CD4-positive, alpha-beta T cell (primary cell): ENCODE results near the gene ADGRG2. TPM values are rescaled to one million over a fixed set of nuclear protein-coding genes. Genes with fewer than 3 reads are reported as not detected.

Experiments
- ATAC-seq: fragments of 200-7000 bp; cut with Tn5 transposase; one replicate; pipeline ENCODE4 v1.10.0; 2022; ENCODE audit warnings: mild to moderate bottlenecking; ENCODE audit not compliant: poor library complexity
- CTCF ChIA-PET: fragments of 350-600 bp; sonication (Branson Sonifier 250); formaldehyde crosslinking; loops from one replicate; lab custom pipeline; 2021; ENCODE audit warnings: antibody characterized with exemption, inconsistent platforms; lab: Charles Lee
- POLR2A ChIA-PET: fragments of 350-600 bp; sonication (Branson Sonifier 250); formaldehyde crosslinking; loops from one replicate; lab custom pipeline; 2021; ENCODE audit warnings: antibody characterized with exemption, inconsistent platforms; lab: Charles Lee
- DNase-seq, 14 experiments: peaks; one replicate each; pipeline ENCODE4 v3.0.0-alpha.2; 2013 to 2020; ENCODE audit warnings: mixed read lengths in 2 of 14
- H3K27ac ChIP-seq, 2 donors: one replicate each; pipeline versions ENCODE4 v1.5.1 to v1.7.0; 2013; ENCODE audit warnings: low read length in 2 of 2, low read depth in 1 of 2, mild to moderate bottlenecking in 1 of 2
- H3K27me3 ChIP-seq, 2 experiments: 1 replicate in 1 of 2; 2 replicates in 1 of 2; pipeline versions ENCODE4 v1.6.1 to v1.7.0; 2013; ENCODE audit warnings: low read length in 2 of 2, control low read depth in 1 of 2, mild to moderate bottlenecking in 1 of 2, moderate library complexity in 1 of 2; ENCODE audit not compliant: insufficient read depth in 2 of 2, control insufficient read depth in 1 of 2
- H3K36me3 ChIP-seq: one replicate; pipeline ENCODE4 v1.6.1; 2013; ENCODE audit warnings: low read length, control low read depth; ENCODE audit not compliant: insufficient read depth
- H3K4me1 ChIP-seq: one replicate; pipeline ENCODE4 v1.6.1; 2013; ENCODE audit warnings: low read length, control low read depth; ENCODE audit not compliant: insufficient read depth
- H3K4me3 ChIP-seq: one replicate; pipeline ENCODE4 v1.5.1; 2013; ENCODE audit warnings: mild to moderate bottlenecking, low read length, moderate library complexity
- H3K9me3 ChIP-seq, 2 experiments: 1 replicate in 1 of 2; 2 replicates in 1 of 2; pipeline versions ENCODE4 v1.6.1 to v1.7.0; 2013; ENCODE audit warnings: low read length in 2 of 2, mild to moderate bottlenecking in 2 of 2, control low read depth in 1 of 2, moderate library complexity in 1 of 2; ENCODE audit not compliant: control insufficient read depth in 1 of 2, insufficient read depth in 1 of 2
- H3K27ac Mint-ChIP-seq: one replicate; pipeline ENCODE4 v1.8.0; 2020; ENCODE audit warnings: mixed read lengths
- H3K27me3 Mint-ChIP-seq: one replicate; pipeline ENCODE4 v1.8.0; 2021; ENCODE audit warnings: mixed read lengths
- H3K36me3 Mint-ChIP-seq: one replicate; pipeline ENCODE4 v1.8.0; 2021; ENCODE audit warnings: low read depth, mixed read lengths
- H3K4me1 Mint-ChIP-seq: one replicate; pipeline ENCODE4 v1.8.0; 2021; ENCODE audit warnings: low read depth, mixed read lengths
- H3K4me3 Mint-ChIP-seq: one replicate; pipeline ENCODE4 v1.8.0; 2020; ENCODE audit warnings: mild to moderate bottlenecking, mixed read lengths
- H3K9me3 Mint-ChIP-seq: one replicate; pipeline ENCODE4 v1.8.0; 2020; ENCODE audit warnings: mixed read lengths
- intact Hi-C, 2 experiments: fragments of 100-400 bp; cut with DNase I in 1 of 2; cut with micrococcal nuclease in 1 of 2; formaldehyde crosslinking; loops; one replicate each; pipeline versions ENCODE4 v1.15.1 to v1.9.0; 2023 to 2025; cut with DNase I, micrococcal nuclease
- polyA plus RNA-seq, 2 donors: library from polyadenylated mRNA; unstranded; fragments of 120-200 nt; gene quantifications; one replicate each; pipeline ENCODE4 v1.2.1, GENCODE V29; 2013
- total RNA-seq, 174 experiments: library from RNA in 2 of 174; stranded (reverse) in 2 of 174; gene quantifications; one replicate each; pipeline ENCODE4 v1.2.3 and lab custom pipeline; 2021 to 2026
- TF ChIP-seq, protein P1 (sequence below): fragments of 200-600 bp; IDR thresholded peaks from one replicate; pipeline ENCODE4 v1.8.0; 2022; ENCODE audit warnings: antibody characterized with exemption, mild to moderate bottlenecking

The ADGRG2 gene, protein sequence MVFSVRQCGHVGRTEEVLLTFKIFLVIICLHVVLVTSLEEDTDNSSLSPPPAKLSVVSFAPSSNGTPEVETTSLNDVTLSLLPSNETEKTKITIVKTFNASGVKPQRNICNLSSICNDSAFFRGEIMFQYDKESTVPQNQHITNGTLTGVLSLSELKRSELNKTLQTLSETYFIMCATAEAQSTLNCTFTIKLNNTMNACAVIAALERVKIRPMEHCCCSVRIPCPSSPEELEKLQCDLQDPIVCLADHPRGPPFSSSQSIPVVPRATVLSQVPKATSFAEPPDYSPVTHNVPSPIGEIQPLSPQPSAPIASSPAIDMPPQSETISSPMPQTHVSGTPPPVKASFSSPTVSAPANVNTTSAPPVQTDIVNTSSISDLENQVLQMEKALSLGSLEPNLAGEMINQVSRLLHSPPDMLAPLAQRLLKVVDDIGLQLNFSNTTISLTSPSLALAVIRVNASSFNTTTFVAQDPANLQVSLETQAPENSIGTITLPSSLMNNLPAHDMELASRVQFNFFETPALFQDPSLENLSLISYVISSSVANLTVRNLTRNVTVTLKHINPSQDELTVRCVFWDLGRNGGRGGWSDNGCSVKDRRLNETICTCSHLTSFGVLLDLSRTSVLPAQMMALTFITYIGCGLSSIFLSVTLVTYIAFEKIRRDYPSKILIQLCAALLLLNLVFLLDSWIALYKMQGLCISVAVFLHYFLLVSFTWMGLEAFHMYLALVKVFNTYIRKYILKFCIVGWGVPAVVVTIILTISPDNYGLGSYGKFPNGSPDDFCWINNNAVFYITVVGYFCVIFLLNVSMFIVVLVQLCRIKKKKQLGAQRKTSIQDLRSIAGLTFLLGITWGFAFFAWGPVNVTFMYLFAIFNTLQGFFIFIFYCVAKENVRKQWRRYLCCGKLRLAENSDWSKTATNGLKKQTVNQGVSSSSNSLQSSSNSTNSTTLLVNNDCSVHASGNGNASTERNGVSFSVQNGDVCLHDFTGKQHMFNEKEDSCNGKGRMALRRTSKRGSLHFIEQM
- total RNA-seq (not detected), total RNA-seq (lab: John Stamatoyannopoulos, UW) (0 to 0.26 (median 0) reads per million in 172 experiments)
- 0.04 TPM for polyA plus RNA-seq (2013, experiment 1 of 2)
- polyA plus RNA-seq (2013, experiment 2 of 2): 0.46 TPM

DNA sequence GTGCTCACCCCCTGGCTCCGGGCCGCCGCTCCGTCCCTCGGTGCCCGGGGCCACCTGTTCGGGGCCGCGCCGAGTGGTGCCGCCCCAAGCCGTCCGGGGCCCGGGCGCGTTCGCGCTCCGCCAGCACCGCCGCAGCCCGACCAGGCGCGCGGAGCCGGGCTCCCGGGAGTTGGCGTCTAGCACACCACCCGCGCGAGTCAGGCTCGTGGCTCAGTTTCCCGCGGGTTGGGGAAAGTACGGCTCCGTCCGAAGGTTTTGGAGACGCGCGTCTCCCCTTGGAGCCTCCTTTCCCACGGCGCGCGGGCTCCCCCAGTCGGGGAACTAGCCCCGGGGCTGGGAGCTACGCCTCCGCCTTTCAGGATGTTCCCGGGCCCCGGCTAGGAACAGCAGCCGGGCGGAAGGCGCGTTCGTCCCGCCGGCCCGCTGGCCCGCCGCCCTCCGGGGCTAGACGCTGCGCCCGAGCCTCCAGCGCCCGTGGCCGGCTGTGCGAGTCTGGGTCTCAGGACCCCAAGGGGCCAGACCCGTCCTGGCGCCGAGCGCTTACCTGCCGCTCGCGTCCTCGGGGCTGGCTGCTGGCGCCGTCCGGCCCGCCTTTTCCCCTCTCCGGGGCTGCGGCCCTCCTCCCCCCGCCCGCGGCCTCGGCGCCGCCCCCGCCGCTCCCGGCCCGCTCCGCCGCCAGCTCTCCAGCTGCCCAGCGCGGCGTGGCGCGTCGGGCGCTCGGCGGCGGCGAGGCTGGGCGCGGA is at the start of gene ADGRG2:
Gene ADGRG2, minus strand, starts transcription at position 571 of the 743 bp plus-strand sequence. CDS start 53,634 bp downstream, outside the sequence.
- Mint-ChIP-seq H3K9me3 (no peaks in the 10 kb centered on the region), H3K36me3 (no peaks in the 10 kb centered on the region), H3K27me3 (peaks cover 50% of the 10 kb centered on the region), H3K27ac (no peak within 1 kb of the TSS), H3K4me3 (no peak within 1 kb of the TSS), H3K4me1 (no peaks in the 10 kb centered on the region)
- H3K27me3 ChIP-seq: peaks cover 10 to 22% of the 10 kb centered on the region in 2 experiments
- DNase-seq: no peak
- no peaks in the 10 kb centered on the region for H3K36me3 ChIP-seq
- H3K27ac ChIP-seq: no peak within 1 kb of the TSS
- no peaks in the 10 kb centered on the region for H3K9me3 ChIP-seq
- intact Hi-C loops: no loop called here
- H3K4me1 ChIP-seq: peaks cover 6% of the 10 kb centered on the region
- TF ChIP-seq, protein P1, sequence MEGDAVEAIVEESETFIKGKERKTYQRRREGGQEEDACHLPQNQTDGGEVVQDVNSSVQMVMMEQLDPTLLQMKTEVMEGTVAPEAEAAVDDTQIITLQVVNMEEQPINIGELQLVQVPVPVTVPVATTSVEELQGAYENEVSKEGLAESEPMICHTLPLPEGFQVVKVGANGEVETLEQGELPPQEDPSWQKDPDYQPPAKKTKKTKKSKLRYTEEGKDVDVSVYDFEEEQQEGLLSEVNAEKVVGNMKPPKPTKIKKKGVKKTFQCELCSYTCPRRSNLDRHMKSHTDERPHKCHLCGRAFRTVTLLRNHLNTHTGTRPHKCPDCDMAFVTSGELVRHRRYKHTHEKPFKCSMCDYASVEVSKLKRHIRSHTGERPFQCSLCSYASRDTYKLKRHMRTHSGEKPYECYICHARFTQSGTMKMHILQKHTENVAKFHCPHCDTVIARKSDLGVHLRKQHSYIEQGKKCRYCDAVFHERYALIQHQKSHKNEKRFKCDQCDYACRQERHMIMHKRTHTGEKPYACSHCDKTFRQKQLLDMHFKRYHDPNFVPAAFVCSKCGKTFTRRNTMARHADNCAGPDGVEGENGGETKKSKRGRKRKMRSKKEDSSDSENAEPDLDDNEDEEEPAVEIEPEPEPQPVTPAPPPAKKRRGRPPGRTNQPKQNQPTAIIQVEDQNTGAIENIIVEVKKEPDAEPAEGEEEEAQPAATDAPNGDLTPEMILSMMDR: no peak
- CTCF ChIA-PET: no interaction called here
- POLR2A ChIA-PET: no interaction called here
- H3K4me3 ChIP-seq: no peak within 1 kb of the TSS
- no peak for ATAC-seq

DNA sequence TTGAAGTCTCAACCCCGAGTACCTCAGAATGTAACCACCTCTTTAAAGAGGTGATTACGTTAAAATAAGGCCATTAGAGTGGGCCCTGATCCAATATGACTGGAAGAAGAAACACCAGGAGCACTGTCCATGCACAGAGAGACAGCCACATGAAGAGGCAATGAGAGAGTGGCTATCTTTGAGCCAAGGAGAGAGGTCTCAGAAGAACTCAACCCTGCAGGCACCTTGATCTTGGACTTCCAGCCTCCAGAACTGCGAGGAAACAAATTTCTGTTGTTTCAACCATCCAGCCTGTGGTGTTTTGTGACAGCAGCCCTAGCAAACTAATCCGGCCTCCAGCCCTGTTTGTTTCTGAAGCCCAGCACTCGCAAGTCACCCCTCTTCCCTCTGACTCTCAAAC is 46.3 kb upstream of the ADGRG2 start:
- TF ChIP-seq, protein P1: no peak

DNA sequence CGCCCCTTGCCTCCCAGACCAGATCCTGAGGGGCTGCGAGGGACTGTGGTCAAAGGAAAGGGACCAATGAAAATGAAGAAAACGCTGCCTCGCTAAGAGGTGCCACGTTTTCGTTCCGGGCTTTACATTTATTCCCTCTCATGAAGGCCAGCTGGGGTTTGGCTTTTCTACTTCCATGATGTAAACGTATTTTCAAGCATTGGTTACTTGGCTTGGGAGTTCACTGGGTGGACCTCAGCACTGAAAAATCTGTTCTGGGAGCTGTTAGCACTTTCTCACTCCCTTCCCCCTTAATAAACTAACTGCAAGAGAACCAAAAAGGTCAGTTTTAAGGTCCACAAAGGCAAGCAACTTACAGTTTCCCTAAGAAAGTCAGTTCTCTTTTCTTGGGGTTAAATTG is 40.6 kb upstream of the ADGRG2 start:
- no peaks in the 10 kb centered on the region for H3K4me1 Mint-ChIP-seq
- H3K36me3 Mint-ChIP-seq: no peaks in the 10 kb centered on the region
- no peaks in the 10 kb centered on the region for H3K36me3 ChIP-seq
- H3K27me3 Mint-ChIP-seq: no peaks in the 10 kb centered on the region
- no peaks in the 10 kb centered on the region for H3K9me3 Mint-ChIP-seq
- H3K4me1 ChIP-seq: no peaks in the 10 kb centered on the region
- CTCF ChIA-PET: no interaction called here
- TF ChIP-seq, protein P1: no peak
- DNase-seq (no peak), ATAC-seq (no peak)
- no peak overlapping the region for H3K27ac ChIP-seq
- POLR2A ChIA-PET: no interaction called here
- H3K4me3 Mint-ChIP-seq: no peak overlapping the region
- H3K9me3 ChIP-seq: no peaks in the 10 kb centered on the region
- no peak overlapping the region for H3K4me3 ChIP-seq
- intact Hi-C loops: no loop called here
- no peak overlapping the region for H3K27ac Mint-ChIP-seq
- no peaks in the 10 kb centered on the region for H3K27me3 ChIP-seq

More for the DNA sequence above, 46.3 kb upstream of the ADGRG2 start:
- no peaks in the 10 kb centered on the region for H3K9me3 ChIP-seq
- no peaks in the 10 kb centered on the region for H3K36me3 ChIP-seq
- Mint-ChIP-seq H3K36me3 (no peaks in the 10 kb centered on the region), H3K4me3 (no peak overlapping the region), H3K27ac (no peak overlapping the region), H3K9me3 (no peaks in the 10 kb centered on the region), H3K27me3 (no peaks in the 10 kb centered on the region), H3K4me1 (no peaks in the 10 kb centered on the region)
- no peaks in the 10 kb centered on the region for H3K27me3 ChIP-seq
- intact Hi-C loops: no loop called here
- no peak overlapping the region for H3K4me3 ChIP-seq
- ChIA-PET CTCF (no interaction called here), POLR2A (no interaction called here)
- ATAC-seq (no peak), DNase-seq (no peak)
- H3K27ac ChIP-seq: no peak overlapping the region
- H3K4me1 ChIP-seq: no peaks in the 10 kb centered on the region
